Lower lobe of right lung (tissue), 2 donors: ENCODE results near the gene GCN1. TPM values are rescaled to one million over a fixed set of nuclear protein-coding genes. Genes with fewer than 3 reads are reported as not detected.

Experiments
- ATAC-seq, 2 donors: fragments of 200-7000 bp; cut with Tn5 transposase; one replicate each; pipeline ENCODE4 v1.9.1; 2020 to 2022; ENCODE audit warnings: mild to moderate bottlenecking in 2 of 2, moderate library complexity in 2 of 2
- DNase-seq: peaks from one replicate; pipeline ENCODE4 v3.0.0-alpha.2; 2020
- H3K27ac ChIP-seq: fragments of 200-600 bp; one replicate; pipeline ENCODE4 v1.8.0; 2022
- H3K27me3 ChIP-seq: fragments of 200-600 bp; one replicate; pipeline ENCODE4 v1.8.0; 2022; ENCODE audit warnings: low read depth
- H3K36me3 ChIP-seq: fragments of 200-600 bp; one replicate; pipeline ENCODE4 v1.8.0; 2022; ENCODE audit warnings: mild to moderate bottlenecking
- H3K4me1 ChIP-seq: fragments of 200-600 bp; one replicate; pipeline ENCODE4 v1.8.0; 2022
- H3K4me3 ChIP-seq: fragments of 200-600 bp; one replicate; pipeline ENCODE4 v1.8.0; 2022; ENCODE audit warnings: mild to moderate bottlenecking
- H3K9me3 ChIP-seq: fragments of 200-600 bp; one replicate; pipeline ENCODE4 v1.8.0; 2022
- intact Hi-C: fragments of 100-400 bp; cut with DNase I; formaldehyde crosslinking; loops from one replicate; pipeline ENCODE4 v1.11.0; 2022
- total RNA-seq: library from RNA; stranded (reverse); fragmentation: NEBNext Ultra II Directional; extraction: Animal tissue kit (Norgen Biotek cat#: 25700); gene quantifications from one replicate; pipeline ENCODE4 v1.2.1, GENCODE V29; 2021
- TF ChIP-seq, protein P1 (sequence below): fragments of 200-600 bp; IDR thresholded peaks from one replicate; pipeline ENCODE4 v1.8.0; 2022; ENCODE audit warnings: antibody characterized with exemption, mild to moderate bottlenecking
- donor health status: DM: no; HTN: yes; CAD: no; lungs with severe emphysema.

The GCN1 gene
- total RNA-seq, 1 donor from 2014 or later, result 73.6 TPM

DNA sequence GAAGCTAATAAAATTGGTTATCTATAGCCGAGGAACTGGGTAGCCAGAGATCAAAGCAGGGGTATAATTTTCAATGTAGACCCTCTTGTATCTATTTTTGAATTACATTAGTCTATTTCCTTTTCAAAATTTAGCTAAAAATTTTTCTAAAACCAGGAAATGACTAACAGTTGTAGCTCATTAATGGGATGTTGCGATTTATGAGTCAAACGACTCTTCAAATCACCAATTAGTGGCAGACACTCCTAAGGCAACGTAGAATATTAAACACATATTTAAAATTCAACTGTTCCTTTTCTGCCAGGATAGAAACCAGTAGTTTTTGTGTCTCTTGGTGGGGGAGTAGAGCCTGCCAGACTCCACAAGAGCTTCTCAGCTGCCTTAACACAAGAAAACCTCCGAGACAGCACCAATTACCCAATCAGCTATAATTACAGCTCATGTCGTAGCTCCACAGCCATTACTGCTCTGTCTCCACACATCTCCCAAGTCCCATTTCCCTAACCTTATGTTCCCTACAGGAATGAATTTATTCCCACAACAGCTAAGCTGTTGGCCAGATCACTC lies 26.9 kb downstream of the GCN1 start:
- no peak for DNase-seq
- peaks cover 97% of the 10 kb centered on the region for H3K36me3 ChIP-seq
- H3K9me3 ChIP-seq, result no peaks in the 10 kb centered on the region
- no peaks in the 10 kb centered on the region for H3K27me3 ChIP-seq
- intact Hi-C loops, result no loop called here
- no peak overlapping the region for H3K27ac ChIP-seq
- TF ChIP-seq, protein P1, sequence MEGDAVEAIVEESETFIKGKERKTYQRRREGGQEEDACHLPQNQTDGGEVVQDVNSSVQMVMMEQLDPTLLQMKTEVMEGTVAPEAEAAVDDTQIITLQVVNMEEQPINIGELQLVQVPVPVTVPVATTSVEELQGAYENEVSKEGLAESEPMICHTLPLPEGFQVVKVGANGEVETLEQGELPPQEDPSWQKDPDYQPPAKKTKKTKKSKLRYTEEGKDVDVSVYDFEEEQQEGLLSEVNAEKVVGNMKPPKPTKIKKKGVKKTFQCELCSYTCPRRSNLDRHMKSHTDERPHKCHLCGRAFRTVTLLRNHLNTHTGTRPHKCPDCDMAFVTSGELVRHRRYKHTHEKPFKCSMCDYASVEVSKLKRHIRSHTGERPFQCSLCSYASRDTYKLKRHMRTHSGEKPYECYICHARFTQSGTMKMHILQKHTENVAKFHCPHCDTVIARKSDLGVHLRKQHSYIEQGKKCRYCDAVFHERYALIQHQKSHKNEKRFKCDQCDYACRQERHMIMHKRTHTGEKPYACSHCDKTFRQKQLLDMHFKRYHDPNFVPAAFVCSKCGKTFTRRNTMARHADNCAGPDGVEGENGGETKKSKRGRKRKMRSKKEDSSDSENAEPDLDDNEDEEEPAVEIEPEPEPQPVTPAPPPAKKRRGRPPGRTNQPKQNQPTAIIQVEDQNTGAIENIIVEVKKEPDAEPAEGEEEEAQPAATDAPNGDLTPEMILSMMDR, result no peak
- no peaks in the 10 kb centered on the region for H3K4me1 ChIP-seq
- no peak for ATAC-seq
- H3K4me3 ChIP-seq, result no peak overlapping the region

DNA sequence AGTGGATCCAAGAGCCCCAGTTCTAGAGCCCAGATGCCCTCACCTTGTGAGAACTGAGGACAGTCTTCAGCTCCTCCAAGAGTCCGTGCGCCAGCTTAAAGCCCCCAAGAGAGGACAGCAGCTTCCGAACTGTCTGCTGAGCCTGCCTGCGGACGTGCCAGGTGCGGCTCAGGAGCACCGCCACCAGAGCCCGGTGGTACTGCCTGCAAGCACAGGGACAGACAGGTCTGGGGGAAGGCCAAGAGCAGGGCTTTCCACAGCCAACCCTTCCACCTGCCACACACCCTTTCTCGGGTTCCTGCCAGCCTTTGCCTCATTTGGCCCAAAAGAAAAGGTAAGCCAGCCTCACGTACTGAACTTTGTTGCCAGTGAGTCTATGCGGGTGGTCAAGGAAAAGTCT lies 30.2 kb downstream of the GCN1 start:
- TF ChIP-seq, protein P1, result no peak
- DNase-seq (no peak), ATAC-seq (no peak)

DNA sequence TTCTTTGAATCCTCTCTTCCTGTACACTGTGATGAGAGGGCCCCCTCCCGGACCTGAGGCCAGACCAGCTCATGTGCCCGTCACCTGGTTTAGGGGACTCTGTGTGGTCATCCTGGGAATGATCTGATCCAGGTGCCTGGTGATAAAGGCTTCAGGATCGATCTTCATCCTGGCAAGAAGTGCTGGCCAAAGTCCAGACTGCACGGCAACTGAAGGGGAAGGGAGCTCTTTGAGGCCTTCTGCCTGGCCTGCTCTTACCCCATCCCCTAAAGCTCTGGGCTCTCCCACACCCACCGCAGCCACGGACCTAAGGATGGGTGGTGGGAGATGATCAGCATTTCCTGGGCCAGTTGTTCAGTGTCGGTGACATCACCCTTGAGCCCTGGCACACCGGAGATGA lies 31.8 kb downstream of the GCN1 start:
- Histone ChIP-seq H3K36me3 (peaks cover 97% of the 10 kb centered on the region), H3K4me3 (no peak overlapping the region), H3K27me3 (no peaks in the 10 kb centered on the region), H3K27ac (no peak overlapping the region), H3K9me3 (no peaks in the 10 kb centered on the region), H3K4me1 (no peaks in the 10 kb centered on the region)
- ATAC-seq, result no peak
- no peak for DNase-seq
- intact Hi-C loops, result no loop called here
- TF ChIP-seq, protein P1, result no peak

More for the DNA sequence above, 30.2 kb downstream of the GCN1 start:
- no peak overlapping the region for H3K4me3 ChIP-seq
- peaks cover 97% of the 10 kb centered on the region for H3K36me3 ChIP-seq
- intact Hi-C loops, result no loop called here
- no peaks in the 10 kb centered on the region for H3K9me3 ChIP-seq
- H3K27ac ChIP-seq, result no peak overlapping the region
- no peaks in the 10 kb centered on the region for H3K4me1 ChIP-seq
- H3K27me3 ChIP-seq, result no peaks in the 10 kb centered on the region

DNA sequence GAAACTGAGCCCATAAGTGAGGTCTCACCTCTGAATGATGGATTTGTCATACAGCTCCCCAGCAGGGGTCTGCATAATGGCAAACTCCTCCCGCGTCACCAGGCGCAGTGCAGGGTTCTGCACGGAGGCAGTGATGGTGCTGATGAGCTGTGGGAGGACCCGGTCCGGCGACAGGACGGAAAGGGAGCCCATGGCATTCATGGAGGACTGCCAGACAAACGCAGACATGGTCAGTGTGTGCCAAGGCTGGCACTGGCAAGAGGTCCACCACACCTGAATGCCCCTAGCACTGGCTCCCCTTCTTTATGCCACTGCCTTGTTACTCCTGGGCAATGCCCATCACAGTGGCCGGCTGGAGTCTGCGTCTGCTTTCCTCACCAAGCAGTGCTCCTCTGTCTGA lies 32.7 kb downstream of the GCN1 start:
- H3K9me3 ChIP-seq, result no peaks in the 10 kb centered on the region
- DNase-seq (no peak), ATAC-seq (no peak)
- H3K36me3 ChIP-seq, result peaks cover 97% of the 10 kb centered on the region
- H3K4me3 ChIP-seq, result no peak overlapping the region
- TF ChIP-seq, protein P1, result no peak
- H3K27ac ChIP-seq, result no peak overlapping the region
- intact Hi-C loops, result no loop called here
- H3K4me1 ChIP-seq, result no peaks in the 10 kb centered on the region
- H3K27me3 ChIP-seq, result no peaks in the 10 kb centered on the region

DNA sequence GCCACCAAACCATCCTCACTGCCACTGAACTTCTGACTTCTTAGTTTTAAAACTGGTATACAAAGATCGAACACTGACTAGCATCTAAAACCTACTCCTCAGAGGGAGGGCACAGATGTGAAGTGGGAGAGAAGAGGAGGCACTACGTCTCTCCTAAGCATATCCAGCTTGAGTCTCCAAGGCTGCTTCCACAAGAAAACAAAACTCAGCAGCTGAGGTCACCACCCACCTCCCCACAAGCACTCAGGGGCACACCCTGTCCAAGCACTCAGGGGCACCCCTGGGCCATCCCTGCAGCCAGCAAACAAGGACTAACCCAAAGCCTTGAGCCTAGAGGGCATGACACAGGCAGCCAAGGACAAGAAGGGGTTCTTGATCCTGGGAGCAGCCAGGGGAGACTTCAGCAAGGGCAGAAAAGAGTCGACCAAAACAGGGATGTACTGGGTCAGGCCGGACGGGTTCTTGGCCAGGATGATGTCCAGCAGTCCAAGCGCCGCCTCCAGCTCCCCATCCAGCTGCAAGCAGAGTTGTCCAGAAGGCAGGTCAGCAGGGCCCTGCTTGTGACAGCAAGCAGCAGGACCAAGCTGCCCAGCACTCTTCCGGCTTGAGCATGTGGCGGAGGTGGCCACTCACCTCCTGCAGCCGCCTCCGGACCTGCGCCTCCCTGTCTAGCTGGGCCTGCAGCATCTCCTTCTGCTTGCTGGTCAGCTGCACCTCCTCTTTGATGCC lies 34.8 kb downstream of the GCN1 start:
- ATAC-seq (no peak), DNase-seq (no peak)

More for the DNA sequence above, 34.8 kb downstream of the GCN1 start:
- H3K9me3 ChIP-seq, result no peaks in the 10 kb centered on the region
- H3K27me3 ChIP-seq, result no peaks in the 10 kb centered on the region
- no peak overlapping the region for H3K4me3 ChIP-seq
- peaks cover 100% of the 10 kb centered on the region for H3K36me3 ChIP-seq
- H3K27ac ChIP-seq, result no peak overlapping the region
- TF ChIP-seq, protein P1, result no peak
- no peaks in the 10 kb centered on the region for H3K4me1 ChIP-seq
- intact Hi-C loops, result no loop called here
